PC-9 (cell line): ENCODE results near the gene ATG16L1. TPM values are rescaled to one million over a fixed set of nuclear protein-coding genes. Genes with fewer than 3 reads are reported as not detected.

Experiments used
- BruUV-seq: library from RNA; stranded (reverse); fragments of 400-500 nt; replicated peaks from 2 replicates; lab custom pipeline; 2021; lab: Mats Ljungman, UMichigan
- CTCF ChIA-PET: fragments of 300-600 bp; sonication (Branson Sonifier 250); formaldehyde crosslinking; loops from one replicate; lab custom pipeline; 2022; ENCODE audit warnings: antibody characterized with exemption; lab: Charles Lee
- POLR2A ChIA-PET: fragments of 300-600 bp; sonication (Branson Sonifier 250); formaldehyde crosslinking; loops from one replicate; lab custom pipeline; 2022; ENCODE audit warnings: antibody characterized with exemption; ENCODE audit not compliant: unreplicated experiment; lab: Charles Lee
- DNase-seq, 2 experiments: peaks; one replicate each; pipeline versions ENCODE4 v3.0.0 to v3.0.0-alpha.2; 2015 to 2022; ENCODE audit warnings: mixed read lengths in 1 of 2
- H2AFZ ChIP-seq: fragments of 200-600 bp; sonication (generic); 2 replicates; pipeline ENCODE4 v1.8.1; 2017; ENCODE audit warnings: antibody characterized with exemption
- H3F3A ChIP-seq: fragments of 200-600 bp; sonication (generic); 2 replicates; pipeline ENCODE4 v1.8.1; 2017; ENCODE audit warnings: antibody characterized with exemption, mild to moderate bottlenecking, low read depth; ENCODE audit not compliant: insufficient read depth
- H3K27ac ChIP-seq: fragments of 200-600 bp; sonication (generic); 2 replicates; pipeline ENCODE4 v1.6.1; 2016; ENCODE audit warnings: mixed run types
- H3K27me3 ChIP-seq: fragments of 200-600 bp; sonication (generic); 2 replicates; pipeline ENCODE4 v1.6.1; 2016; ENCODE audit warnings: low read depth, mixed run types; ENCODE audit not compliant: insufficient read depth
- H3K36me3 ChIP-seq: fragments of 200-600 bp; sonication (generic); 2 replicates; pipeline ENCODE4 v1.6.1; 2016; ENCODE audit warnings: low read depth, mixed run types
- H3K4me1 ChIP-seq: fragments of 200-600 bp; sonication (generic); replicated peaks from 2 replicates; pipeline ENCODE4 v1.6.1; 2016; ENCODE audit warnings: mixed run types; ENCODE audit not compliant: insufficient read depth
- H3K4me2 ChIP-seq: fragments of 200-600 bp; sonication (generic); 2 replicates; pipeline ENCODE4 v1.6.1; 2017; ENCODE audit warnings: mixed run types
- H3K4me3 ChIP-seq: fragments of 200-600 bp; sonication (generic); 2 replicates; pipeline ENCODE4 v1.6.1; 2016; ENCODE audit warnings: mixed run types
- H3K79me2 ChIP-seq: fragments of 200-600 bp; sonication (generic); 2 replicates; pipeline ENCODE4 v1.6.1; 2017; ENCODE audit warnings: low read depth, mixed run types
- H3K9me2 ChIP-seq: fragments of 200-600 bp; sonication (generic); 2 replicates; pipeline ENCODE4 v1.8.1; 2017; ENCODE audit warnings: mild to moderate bottlenecking; ENCODE audit not compliant: insufficient read depth
- H3K9me3 ChIP-seq: fragments of 200-600 bp; sonication (generic); 2 replicates; pipeline ENCODE4 v1.8.1; 2016; ENCODE audit warnings: low read depth; ENCODE audit not compliant: insufficient read depth
- H4K20me1 ChIP-seq: fragments of 200-600 bp; sonication (generic); 2 replicates; pipeline ENCODE4 v1.8.1; 2017; ENCODE audit not compliant: insufficient read depth
- EZH2 ChIP-seq: fragments of 200-600 bp; sonication (generic); IDR thresholded peaks from 2 replicates; pipeline ENCODE4 v1.8.0; 2017; ENCODE audit warnings: antibody characterized with exemption, low read depth
- intact Hi-C: fragments of 100-400 bp; cut with micrococcal nuclease; formaldehyde crosslinking; loops from one replicate; pipeline ENCODE4 v1.10.0; 2022; ENCODE audit not compliant: unreplicated experiment
- total RNA-seq: library from RNA; stranded (reverse); gene quantifications from 2 replicates; pipeline ENCODE4 v1.2.3, GENCODE V29; 2021
- TF ChIP-seq, protein P1 (sequence below): fragments of 200-600 bp; sonication (generic); conservative IDR thresholded peaks from 2 replicates; pipeline ENCODE4 v1.6.1; 2017; ENCODE audit warnings: mixed run types, antibody characterized with exemption, mild to moderate bottlenecking, moderate library complexity

ATG16L1 gene
- total RNA-seq, 1 experiment from 2014 or later = 55.7 TPM

DNA sequence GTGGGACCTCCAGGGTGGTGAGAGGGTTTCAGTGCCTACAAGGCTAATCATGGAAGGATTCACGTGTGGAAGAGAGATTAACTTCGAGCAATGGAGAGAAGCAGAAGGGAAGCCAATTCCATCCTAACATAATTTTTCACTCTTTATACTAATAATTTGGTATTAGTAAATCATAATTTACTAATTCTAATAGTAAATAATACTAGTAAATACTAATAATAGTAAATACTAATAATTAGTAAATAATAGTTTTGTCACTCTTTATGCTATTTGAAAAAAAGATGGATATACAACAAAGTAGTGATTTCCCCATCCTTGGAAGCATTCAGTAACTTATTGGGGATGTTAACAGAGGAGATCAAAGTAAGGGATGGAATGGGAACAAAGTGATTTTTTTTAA, 49.8 kb downstream of the ATG16L1 start:
- peaks cover 25% of the 10 kb centered on the region; the same call in 1 of the 2 replicates for H3F3A ChIP-seq
- POLR2A ChIA-PET = no interaction called here
- no peaks in the 10 kb centered on the region for H3K36me3 ChIP-seq
- H3K79me2 ChIP-seq = no peaks in the 10 kb centered on the region
- intact Hi-C loops = no loop called here
- H3K9me2 ChIP-seq = no peaks in the 10 kb centered on the region
- TF ChIP-seq EZH2 = no peak
- TF ChIP-seq, protein P1, sequence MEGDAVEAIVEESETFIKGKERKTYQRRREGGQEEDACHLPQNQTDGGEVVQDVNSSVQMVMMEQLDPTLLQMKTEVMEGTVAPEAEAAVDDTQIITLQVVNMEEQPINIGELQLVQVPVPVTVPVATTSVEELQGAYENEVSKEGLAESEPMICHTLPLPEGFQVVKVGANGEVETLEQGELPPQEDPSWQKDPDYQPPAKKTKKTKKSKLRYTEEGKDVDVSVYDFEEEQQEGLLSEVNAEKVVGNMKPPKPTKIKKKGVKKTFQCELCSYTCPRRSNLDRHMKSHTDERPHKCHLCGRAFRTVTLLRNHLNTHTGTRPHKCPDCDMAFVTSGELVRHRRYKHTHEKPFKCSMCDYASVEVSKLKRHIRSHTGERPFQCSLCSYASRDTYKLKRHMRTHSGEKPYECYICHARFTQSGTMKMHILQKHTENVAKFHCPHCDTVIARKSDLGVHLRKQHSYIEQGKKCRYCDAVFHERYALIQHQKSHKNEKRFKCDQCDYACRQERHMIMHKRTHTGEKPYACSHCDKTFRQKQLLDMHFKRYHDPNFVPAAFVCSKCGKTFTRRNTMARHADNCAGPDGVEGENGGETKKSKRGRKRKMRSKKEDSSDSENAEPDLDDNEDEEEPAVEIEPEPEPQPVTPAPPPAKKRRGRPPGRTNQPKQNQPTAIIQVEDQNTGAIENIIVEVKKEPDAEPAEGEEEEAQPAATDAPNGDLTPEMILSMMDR = no peak
- no peaks in the 10 kb centered on the region for H3K4me1 ChIP-seq
- CTCF ChIA-PET = no interaction called here
- H3K4me2 ChIP-seq = no peak overlapping the region
- no peak overlapping the region for H2AFZ ChIP-seq
- no peaks in the 10 kb centered on the region for H3K9me3 ChIP-seq
- H3K4me3 ChIP-seq = no peak overlapping the region
- no peaks in the 10 kb centered on the region for H4K20me1 ChIP-seq
- no peaks in the 10 kb centered on the region for H3K27me3 ChIP-seq
- no peak for DNase-seq
- BruUV-seq = no TSS peak
- H3K27ac ChIP-seq = no peak overlapping the region

- CTCF ChIA-PET = no interaction called here
- intact Hi-C loops = no loop called here
- POLR2A ChIA-PET = no interaction called here
These were observed 50.3 kb downstream of the ATG16L1 start for GRCh38 chr2:233301811-233302210.

GRCh38 chr2:233303252-233303651, 51.8 kb downstream of the ATG16L1 start:
- peaks cover 8% of the 10 kb centered on the region; the same call in 1 of the 2 replicates for H3F3A ChIP-seq

More at GRCh38 chr2:233301811-233302210, 50.3 kb downstream of the ATG16L1 start:
- H4K20me1 ChIP-seq = no peaks in the 10 kb centered on the region
- H3K4me2 ChIP-seq = no peak overlapping the region
- H3K4me1 ChIP-seq = no peaks in the 10 kb centered on the region
- no peak overlapping the region for H3K27ac ChIP-seq
- no peaks in the 10 kb centered on the region for H3K9me3 ChIP-seq
- H3K9me2 ChIP-seq = no peaks in the 10 kb centered on the region
- no TSS peak for BruUV-seq
- no peak for DNase-seq
- H3K4me3 ChIP-seq = no peak overlapping the region
- no peaks in the 10 kb centered on the region for H3K27me3 ChIP-seq
- H2AFZ ChIP-seq = no peak overlapping the region
- H3F3A ChIP-seq = peaks cover 21% of the 10 kb centered on the region; the same call in 1 of the 2 replicates
- no peaks in the 10 kb centered on the region for H3K36me3 ChIP-seq
- TF ChIP-seq EZH2 = no peak
- TF ChIP-seq, protein P1 = no peak
- no peaks in the 10 kb centered on the region for H3K79me2 ChIP-seq

More at GRCh38 chr2:233303252-233303651, 51.8 kb downstream of the ATG16L1 start:
- Histone ChIP-seq H3K79me2 (no peaks in the 10 kb centered on the region), H2AFZ (no peak overlapping the region), H3K4me1 (no peaks in the 10 kb centered on the region), H3K4me3 (no peak overlapping the region), H4K20me1 (no peaks in the 10 kb centered on the region), H3K4me2 (no peak overlapping the region), H3K27ac (no peak overlapping the region), H3K27me3 (no peaks in the 10 kb centered on the region), H3K9me3 (no peaks in the 10 kb centered on the region), H3K9me2 (no peaks in the 10 kb centered on the region), H3K36me3 (no peaks in the 10 kb centered on the region)
- DNase-seq = no peak
- POLR2A ChIA-PET = no interaction called here
- no TSS peak for BruUV-seq
- intact Hi-C loops = no loop called here
- TF ChIP-seq, protein P1 = no peak
- TF ChIP-seq EZH2 = no peak
- CTCF ChIA-PET = interaction anchor here (0.6 kb wide), 1 partner anchor 633 kb away, joined by 3 read pairs; no protein-coding TSS in a partner anchor
